Stomach smooth muscle (tissue), 2 donors: ENCODE results near the gene L3MBTL4.
A peak's percentile ranks its signal among the peaks of the same experiment; 100 is the strongest.

Source experiments
- H3K27ac ChIP-seq: one replicate; pipeline ENCODE4 v1.7.0; 2013; ENCODE audit warnings: mild to moderate bottlenecking, low read length, inconsistent platforms
- H3K27me3 ChIP-seq, 2 donors: one replicate each; pipeline ENCODE4 v1.7.0; 2013; ENCODE audit warnings: low read length in 2 of 2; ENCODE audit not compliant: insufficient read depth in 2 of 2, control insufficient read depth in 1 of 2
- H3K36me3 ChIP-seq, 2 donors: one replicate each; pipeline ENCODE4 v1.7.0; 2013; ENCODE audit warnings: low read length in 2 of 2; ENCODE audit not compliant: control insufficient read depth in 2 of 2, insufficient read depth in 2 of 2
- H3K4me1 ChIP-seq: one replicate; pipeline ENCODE4 v1.7.0; 2013; ENCODE audit warnings: low read length; ENCODE audit not compliant: control insufficient read depth, insufficient read depth
- H3K4me3 ChIP-seq, 2 donors: one replicate each; pipeline ENCODE4 v1.7.0; 2013; ENCODE audit warnings: low read length in 2 of 2
- H3K9ac ChIP-seq, 2 donors: one replicate each; pipeline ENCODE4 v1.7.0; 2013; ENCODE audit warnings: low read length in 2 of 2, mild to moderate bottlenecking in 1 of 2
- H3K9me3 ChIP-seq, 2 donors: one replicate each; pipeline ENCODE4 v1.7.0; 2013; ENCODE audit warnings: low read length in 2 of 2; ENCODE audit not compliant: control insufficient read depth in 2 of 2
- donor health status: healthy.
- donor health status: Pancreatic carcinoma.

L3MBTL4 gene

GRCh38 chr18:6414723-6415417 is at the start of gene L3MBTL4:
Gene L3MBTL4 (minus strand): TSS chr18:6414911. CDS start chr18:6311625, 103,286 bp downstream.
- H3K4me3 ChIP-seq, result peak within 1 kb of the TSS; percentile 71 to 87
- H3K27me3 ChIP-seq, result no peaks in the 10 kb centered on the region
- H3K4me1 ChIP-seq, result peaks cover 4% of the 10 kb centered on the region
- H3K27ac ChIP-seq, result peak within 1 kb of the TSS; percentile 49
- peak within 1 kb of the TSS; percentile 73 to 76 for H3K9ac ChIP-seq
- H3K9me3 ChIP-seq, result no peaks in the 10 kb centered on the region
- no peaks in the 10 kb centered on the region for H3K36me3 ChIP-seq

DNA sequence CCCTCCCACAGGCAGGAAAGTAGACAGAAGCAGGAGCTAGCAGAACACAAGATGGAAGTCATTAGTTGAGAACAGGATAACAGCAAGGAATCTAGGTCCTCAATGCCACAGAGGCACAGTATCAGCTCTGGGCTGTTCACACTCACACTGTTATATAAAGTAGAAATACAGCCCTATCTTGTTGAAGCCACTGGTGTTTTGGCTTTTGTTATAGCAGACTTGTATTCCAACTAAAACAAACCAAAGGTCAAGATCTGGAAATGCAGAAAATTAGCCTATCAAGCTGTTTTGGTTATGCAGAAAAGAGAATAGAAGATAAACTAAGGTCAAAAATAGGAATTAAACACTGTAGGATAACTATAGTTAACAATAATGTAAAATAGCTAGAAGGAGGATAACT is 37.5 kb upstream of the L3MBTL4 start:
- Histone ChIP-seq H3K9ac (no peak overlapping the region), H3K4me1 (no peaks in the 10 kb centered on the region), H3K27ac (no peak overlapping the region), H3K9me3 (no peaks in the 10 kb centered on the region), H3K27me3 (no peaks in the 10 kb centered on the region), H3K36me3 (no peaks in the 10 kb centered on the region), H3K4me3 (no peak overlapping the region)

DNA sequence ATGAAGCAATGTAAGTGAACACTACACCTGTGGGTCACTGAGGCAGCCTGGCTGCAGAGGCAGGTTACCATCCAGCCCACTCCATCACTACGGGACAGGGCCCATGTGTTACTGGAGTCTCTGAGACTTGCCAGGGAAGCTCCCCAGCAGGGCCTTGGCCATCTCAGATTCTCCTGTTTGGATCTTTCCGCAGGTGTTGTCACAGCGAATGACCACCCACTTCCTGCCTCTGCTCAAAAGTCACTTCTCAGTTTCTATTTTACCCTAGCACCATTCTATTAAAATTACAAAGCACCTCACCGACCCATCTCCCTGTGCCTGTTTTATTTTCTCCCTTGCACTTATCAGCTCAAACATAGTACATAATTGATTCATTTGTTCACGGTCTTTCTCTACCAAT is 34.5 kb upstream of the L3MBTL4 start:
- no peak overlapping the region for H3K27ac ChIP-seq
- H3K9ac ChIP-seq, result no peak overlapping the region
- H3K36me3 ChIP-seq, result no peaks in the 10 kb centered on the region
- peaks cover 0 to 6% of the 10 kb centered on the region in 2 donors for H3K9me3 ChIP-seq
- H3K27me3 ChIP-seq, result no peaks in the 10 kb centered on the region
- no peaks in the 10 kb centered on the region for H3K4me1 ChIP-seq
- no peak overlapping the region for H3K4me3 ChIP-seq

DNA sequence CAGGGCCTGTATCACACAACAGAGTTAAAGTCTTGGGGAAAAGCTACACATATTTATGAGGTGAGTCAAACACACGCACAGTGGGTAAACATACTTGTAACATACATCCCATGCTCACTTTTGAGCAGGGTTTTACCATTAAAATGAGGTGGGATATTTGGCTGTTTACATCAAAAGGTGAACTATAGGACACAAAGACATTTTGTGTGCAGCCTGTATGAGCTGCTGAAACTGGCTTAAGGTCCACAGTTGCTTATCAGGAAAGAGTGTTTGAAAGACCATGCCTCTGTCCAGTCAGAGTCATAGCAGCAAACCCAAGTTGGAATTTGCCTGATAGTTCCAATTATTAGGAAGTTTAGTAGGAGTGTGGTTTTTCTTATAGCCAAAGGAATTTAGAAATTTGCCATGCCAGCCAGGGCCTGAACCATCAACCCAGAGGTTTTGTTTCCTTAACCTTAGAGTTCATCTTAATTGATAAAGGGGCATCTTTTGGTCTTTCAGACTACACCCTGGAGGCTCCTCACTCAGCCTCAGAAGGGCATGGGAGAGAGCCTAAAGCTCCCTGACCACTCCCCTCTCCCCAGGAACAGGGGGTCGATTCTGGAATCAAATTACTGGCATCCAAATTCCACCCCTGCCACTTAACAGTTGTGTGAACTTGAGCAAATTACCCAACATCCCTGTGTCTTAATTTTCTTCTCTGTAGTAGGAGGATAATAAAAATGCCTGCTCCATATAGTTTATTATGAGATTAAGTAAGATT is 29.9 kb upstream of the L3MBTL4 start:
- Histone ChIP-seq H3K4me1 (no peaks in the 10 kb centered on the region), H3K4me3 (no peak overlapping the region), H3K9ac (no peak overlapping the region), H3K27ac (no peak overlapping the region), H3K27me3 (no peaks in the 10 kb centered on the region), H3K36me3 (no peaks in the 10 kb centered on the region), H3K9me3 (peaks cover 0 to 6% of the 10 kb centered on the region in 2 donors)

- no peak overlapping the region for H3K4me3 ChIP-seq
- no peaks in the 10 kb centered on the region for H3K27me3 ChIP-seq
- H3K9me3 ChIP-seq, result peaks cover 0 to 6% of the 10 kb centered on the region in 2 donors
- no peaks in the 10 kb centered on the region for H3K36me3 ChIP-seq
- H3K27ac ChIP-seq, result no peak overlapping the region
- H3K4me1 ChIP-seq, result no peaks in the 10 kb centered on the region
- H3K9ac ChIP-seq, result no peak overlapping the region
Observed at GRCh38 chr18:6441200-6441599, 26.5 kb upstream of the L3MBTL4 start.

- Histone ChIP-seq H3K9ac (no peak overlapping the region), H3K27me3 (no peaks in the 10 kb centered on the region), H3K27ac (no peak overlapping the region), H3K9me3 (no peaks in the 10 kb centered on the region), H3K36me3 (no peaks in the 10 kb centered on the region), H3K4me3 (no peak overlapping the region), H3K4me1 (no peaks in the 10 kb centered on the region)
Observed at GRCh38 chr18:6437937-6438818, 23.5 kb upstream of the L3MBTL4 start.

GRCh38 chr18:6435731-6436130 is 21.0 kb upstream of the L3MBTL4 start:
- no peaks in the 10 kb centered on the region for H3K27me3 ChIP-seq
- H3K9me3 ChIP-seq, result no peaks in the 10 kb centered on the region
- no peaks in the 10 kb centered on the region for H3K36me3 ChIP-seq
- H3K27ac ChIP-seq, result no peak overlapping the region
- H3K9ac ChIP-seq, result no peak overlapping the region
- no peaks in the 10 kb centered on the region for H3K4me1 ChIP-seq
- H3K4me3 ChIP-seq, result no peak overlapping the region

DNA sequence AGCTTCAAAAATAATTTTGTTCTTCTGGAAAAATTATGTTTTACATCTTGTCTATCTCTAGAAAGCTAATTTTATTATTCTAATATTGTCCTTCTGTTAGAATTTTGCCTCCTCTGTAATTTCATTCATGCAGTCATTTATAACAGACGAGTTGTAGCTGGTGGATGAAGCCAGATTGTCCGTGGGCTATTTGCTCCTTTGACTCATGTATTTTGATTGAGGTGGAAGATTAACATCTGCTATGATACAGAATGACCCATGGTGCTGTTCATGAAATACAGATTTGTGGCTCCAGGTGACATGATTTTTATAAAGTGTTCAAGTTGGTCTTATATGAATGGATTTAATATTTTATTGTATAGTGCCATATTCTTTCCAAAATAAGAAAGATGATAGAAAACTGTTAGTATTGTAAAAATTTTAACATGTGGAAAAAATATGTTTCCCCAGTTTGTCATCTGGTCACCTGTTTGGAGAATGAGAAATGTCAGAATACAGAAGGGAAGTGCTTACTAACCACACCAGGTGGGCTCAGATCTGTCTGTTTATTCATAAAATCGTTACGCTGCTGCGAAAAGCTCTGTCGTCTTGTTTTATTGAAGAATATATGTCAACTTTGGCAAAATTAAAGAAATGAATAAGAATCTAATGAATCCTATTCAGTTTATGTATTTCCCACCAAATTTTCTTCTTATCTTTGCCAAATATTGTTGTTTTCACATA is 20.4 kb upstream of the L3MBTL4 start:
- Histone ChIP-seq H3K4me3 (peak overlapping the region in 1 of 2 donors; percentile 24), H3K4me1 (no peaks in the 10 kb centered on the region), H3K27me3 (no peaks in the 10 kb centered on the region), H3K9ac (no peak overlapping the region), H3K36me3 (no peaks in the 10 kb centered on the region), H3K9me3 (no peaks in the 10 kb centered on the region), H3K27ac (no peak overlapping the region)

GRCh38 chr18:6434481-6434880 is 19.8 kb upstream of the L3MBTL4 start:
- peak overlapping the region in 1 of 2 donors; percentile 24 for H3K4me3 ChIP-seq
- no peaks in the 10 kb centered on the region for H3K4me1 ChIP-seq
- no peaks in the 10 kb centered on the region for H3K9me3 ChIP-seq
- H3K9ac ChIP-seq, result no peak overlapping the region
- H3K27me3 ChIP-seq, result no peaks in the 10 kb centered on the region
- H3K27ac ChIP-seq, result no peak overlapping the region
- H3K36me3 ChIP-seq, result no peaks in the 10 kb centered on the region

DNA sequence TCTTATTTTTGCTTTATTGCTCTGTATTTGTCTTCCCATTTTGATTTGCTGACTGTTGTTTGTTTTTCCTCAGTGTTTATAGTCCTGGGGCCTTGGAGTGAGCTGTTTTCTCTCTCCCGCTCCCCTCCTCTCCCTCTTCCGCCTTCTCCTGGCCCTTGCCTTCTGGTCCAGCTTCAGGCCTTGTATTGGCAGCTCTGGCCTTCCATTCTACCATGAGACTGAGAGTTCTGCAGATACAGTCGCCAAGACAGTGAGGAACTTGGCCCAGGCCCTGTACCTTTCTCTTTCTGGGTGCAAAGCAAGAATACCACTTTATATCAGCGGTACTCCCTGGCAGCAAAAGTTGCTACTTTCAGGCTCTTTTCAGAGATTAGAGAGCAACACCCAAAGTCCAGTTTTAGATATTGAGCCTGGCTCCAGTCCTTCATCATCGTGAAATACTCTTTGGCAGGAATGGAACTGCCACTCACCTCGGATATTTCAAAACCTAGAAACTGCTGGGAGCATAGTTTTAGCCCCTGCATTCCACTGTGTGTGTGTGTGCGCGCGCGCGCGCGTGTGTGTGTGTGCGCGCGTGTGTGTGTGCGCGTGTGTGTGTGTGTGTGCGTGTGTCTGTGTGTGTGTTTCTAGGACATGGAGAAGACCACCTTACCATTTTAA is 17.1 kb upstream of the L3MBTL4 start:
- H3K4me1 ChIP-seq, result no peaks in the 10 kb centered on the region
- no peak overlapping the region for H3K27ac ChIP-seq
- H3K9ac ChIP-seq, result no peak overlapping the region
- H3K4me3 ChIP-seq, result no peak overlapping the region
- H3K27me3 ChIP-seq, result no peaks in the 10 kb centered on the region
- no peaks in the 10 kb centered on the region for H3K36me3 ChIP-seq
- H3K9me3 ChIP-seq, result no peaks in the 10 kb centered on the region
